Measurements from ENCODE around the gene RASL12. TPM values are rescaled to one million over a fixed set of nuclear protein-coding genes. Genes with fewer than 3 reads are reported as not detected.

RASL12 gene
- total and polyA plus RNA-seq, 11 donors = 8.3 to 35.0 (median 13.3) TPM

- ATAC-seq = no peak
- Histone ChIP-seq H3K4me1 (peaks cover 0 to 14% (median 0%) of the 10 kb centered on the region in 12 donors), H3K27me3 (no peaks in the 10 kb centered on the region), H3K4me3 (no peak overlapping the region), H3K9me3 (no peaks in the 10 kb centered on the region), H3K27ac (no peak overlapping the region), H3K36me3 (no peaks in the 10 kb centered on the region)
- no peak for DNase-seq
- no peak for TF ChIP-seq POLR2A (IDR thresholded peaks at IDR 0.05)
- TF ChIP-seq CTCF (IDR thresholded peaks at IDR 0.05) = no peak
- intact Hi-C loops (cut with DNase I) = loop anchor here in 1 of 10 donors (10.0 kb wide), 1 partner anchor 234 kb away; no protein-coding TSS in a partner anchor
- WGBS, 4 donors = 90 to 93% (median 92%) methylated on average over 6 of the region's 6 CpGs
These were observed 27.3 kb downstream of the RASL12 start for GRCh38 chr15:65040461-65040860.

GRCh38 chr15:65038836-65039235 is 29.0 kb downstream of the RASL12 start:
- Histone ChIP-seq H3K4me3 (no peak overlapping the region), H3K4me1 (peaks cover 0 to 10% (median 0%) of the 10 kb centered on the region in 12 donors), H3K27me3 (no peaks in the 10 kb centered on the region), H3K36me3 (no peaks in the 10 kb centered on the region), H3K9me3 (no peaks in the 10 kb centered on the region), H3K27ac (no peak overlapping the region)
- WGBS, 4 donors = 69 to 77% (median 73%) methylated on average over 3 to 5 of the region's 5 CpGs
- intact Hi-C loops (cut with DNase I) = loop anchor here in 4 of 10 donors (10.0 kb wide), 3 partner anchors 46 to 256 kb away; partner anchors contain the start of gene RNU5A-1 (in 1 of the 4)
- ATAC-seq (no peak), DNase-seq (no peak)
- TF ChIP-seq POLR2A (IDR thresholded peaks at IDR 0.05) (no peak), CTCF (IDR thresholded peaks at IDR 0.05) (no peak)

- Histone ChIP-seq H3K9me3 (no peaks in the 10 kb centered on the region), H3K27ac (no peak overlapping the region), H3K36me3 (no peaks in the 10 kb centered on the region), H3K27me3 (no peaks in the 10 kb centered on the region), H3K4me3 (no peak overlapping the region), H3K4me1 (peaks cover 0 to 14% (median 0%) of the 10 kb centered on the region in 12 donors)
- intact Hi-C loops (cut with DNase I) = loop anchor here in 4 of 10 donors (10.0 kb wide), 3 partner anchors 46 to 256 kb away; partner anchors contain the start of gene RNU5A-1 (in 1 of the 4)
- TF ChIP-seq CTCF (IDR thresholded peaks at IDR 0.05) = no peak
- no peak for TF ChIP-seq POLR2A (IDR thresholded peaks at IDR 0.05)
- ATAC-seq = no peak
- no peak for DNase-seq
- WGBS, 4 donors = 91 to 96% (median 94%) methylated on average over 3 of the region's 3 CpGs
These were observed 29.4 kb downstream of the RASL12 start for GRCh38 chr15:65038428-65038827.

- H3K4me1 ChIP-seq = peaks cover 0 to 16% (median 0%) of the 10 kb centered on the region in 12 donors
- intact Hi-C loops (cut with DNase I) = loop anchor here in 4 of 10 donors (10.0 kb wide), 3 partner anchors 47 to 257 kb away; partner anchors contain the start of gene RNU5A-1 (in 1 of the 4)
- TF ChIP-seq CTCF (IDR thresholded peaks at IDR 0.05) (no peak), POLR2A (IDR thresholded peaks at IDR 0.05) (no peak)
- no peaks in the 10 kb centered on the region for H3K36me3 ChIP-seq
- no peak for ATAC-seq
- no peaks in the 10 kb centered on the region for H3K9me3 ChIP-seq
- H3K27me3 ChIP-seq = peaks cover 0 to 5% (median 0%) of the 10 kb centered on the region in 9 donors
- no peak for DNase-seq
- 92 to 98% (median 95%) methylated on average over 1 of the region's 1 CpG for WGBS, 4 donors
- H3K27ac ChIP-seq = no peak overlapping the region
- no peak overlapping the region for H3K4me3 ChIP-seq
These were observed 30.5 kb downstream of the RASL12 start for GRCh38 chr15:65037309-65037708.
